ENCODE data around the gene LTBR. TPM values are rescaled to one million over a fixed set of nuclear protein-coding genes. Genes with fewer than 3 reads are reported as not detected.

Gene LTBR
- total RNA-seq, 2 experiments from 2014 or later = 1.5 to 1.6 TPM

DNA sequence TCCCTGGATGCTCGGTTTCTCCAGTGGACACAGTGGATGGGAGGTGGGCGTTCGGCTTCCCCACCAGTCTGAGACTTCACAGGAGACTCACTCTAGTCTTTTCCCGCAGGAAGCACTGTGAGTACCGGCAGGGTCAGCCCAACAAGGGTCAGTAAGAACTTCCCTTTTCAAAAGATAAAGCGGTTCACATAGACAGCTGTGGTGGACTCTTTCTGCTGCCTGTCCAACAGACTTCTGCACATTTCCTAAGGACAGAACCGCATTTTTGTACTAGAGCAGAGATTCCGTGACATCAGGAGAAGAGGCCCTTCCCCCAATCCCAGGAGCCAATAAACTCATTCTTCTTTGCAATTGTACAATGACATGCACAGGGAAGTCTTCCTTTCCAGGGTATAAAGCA is 10.4 kb downstream of the LTBR start:
- ChIA-PET CTCF (no interaction called here), POLR2A (no interaction called here)
- Mint-ChIP-seq H3K27ac (no peak overlapping the region), H3K9me3 (no peaks in the 10 kb centered on the region), H3K4me1 (ENCODE audit: low read depth) (no peaks in the 10 kb centered on the region), H3K4me3 (no peak overlapping the region), H3K27me3 (no peaks in the 10 kb centered on the region), H3K36me3 (ENCODE audit: low read depth) (no peaks in the 10 kb centered on the region)
- DNase-seq = no peak
- no peak for ATAC-seq
- intact Hi-C loops (cut with micrococcal nuclease) = no loop called here
- TF ChIP-seq, protein P1, sequence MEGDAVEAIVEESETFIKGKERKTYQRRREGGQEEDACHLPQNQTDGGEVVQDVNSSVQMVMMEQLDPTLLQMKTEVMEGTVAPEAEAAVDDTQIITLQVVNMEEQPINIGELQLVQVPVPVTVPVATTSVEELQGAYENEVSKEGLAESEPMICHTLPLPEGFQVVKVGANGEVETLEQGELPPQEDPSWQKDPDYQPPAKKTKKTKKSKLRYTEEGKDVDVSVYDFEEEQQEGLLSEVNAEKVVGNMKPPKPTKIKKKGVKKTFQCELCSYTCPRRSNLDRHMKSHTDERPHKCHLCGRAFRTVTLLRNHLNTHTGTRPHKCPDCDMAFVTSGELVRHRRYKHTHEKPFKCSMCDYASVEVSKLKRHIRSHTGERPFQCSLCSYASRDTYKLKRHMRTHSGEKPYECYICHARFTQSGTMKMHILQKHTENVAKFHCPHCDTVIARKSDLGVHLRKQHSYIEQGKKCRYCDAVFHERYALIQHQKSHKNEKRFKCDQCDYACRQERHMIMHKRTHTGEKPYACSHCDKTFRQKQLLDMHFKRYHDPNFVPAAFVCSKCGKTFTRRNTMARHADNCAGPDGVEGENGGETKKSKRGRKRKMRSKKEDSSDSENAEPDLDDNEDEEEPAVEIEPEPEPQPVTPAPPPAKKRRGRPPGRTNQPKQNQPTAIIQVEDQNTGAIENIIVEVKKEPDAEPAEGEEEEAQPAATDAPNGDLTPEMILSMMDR (IDR thresholded peaks at IDR 0.05) = no peak

DNA sequence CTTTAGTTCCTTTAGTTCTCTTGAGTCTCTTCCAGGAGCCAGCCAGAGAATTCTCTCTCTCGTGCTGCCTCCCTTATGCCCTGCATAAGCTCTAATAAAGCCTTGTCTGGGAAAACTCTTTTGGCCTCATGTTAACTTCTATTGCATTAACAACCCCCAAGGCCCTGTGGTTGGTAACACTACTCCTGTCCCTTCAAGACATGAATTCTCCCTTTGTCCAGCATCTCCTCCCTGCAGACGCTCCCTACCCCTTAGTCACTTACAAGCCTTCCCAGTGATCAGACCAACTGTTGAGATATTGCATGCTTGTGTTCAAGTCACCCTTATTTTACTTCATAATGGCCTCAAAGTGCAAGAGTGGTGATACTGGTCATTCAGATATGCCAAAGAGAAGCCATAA is 12.1 kb downstream of the LTBR start:
- TF ChIP-seq, protein P1 (IDR thresholded peaks at IDR 0.05) = no peak
- DNase-seq (no peak), ATAC-seq (no peak)
- H3K4me1 Mint-ChIP-seq (ENCODE audit: low read depth) = no peaks in the 10 kb centered on the region
- CTCF ChIA-PET = no interaction called here
- no peak overlapping the region for H3K4me3 Mint-ChIP-seq
- no peaks in the 10 kb centered on the region for H3K36me3 Mint-ChIP-seq (ENCODE audit: low read depth)
- intact Hi-C loops (cut with micrococcal nuclease) = no loop called here
- no peaks in the 10 kb centered on the region for H3K27me3 Mint-ChIP-seq
- H3K9me3 Mint-ChIP-seq = no peaks in the 10 kb centered on the region
- no peak overlapping the region for H3K27ac Mint-ChIP-seq
- POLR2A ChIA-PET = interaction anchor here (1.1 kb wide), 1 partner anchor 78 kb away, joined by 3 read pairs; no protein-coding TSS in a partner anchor

DNA sequence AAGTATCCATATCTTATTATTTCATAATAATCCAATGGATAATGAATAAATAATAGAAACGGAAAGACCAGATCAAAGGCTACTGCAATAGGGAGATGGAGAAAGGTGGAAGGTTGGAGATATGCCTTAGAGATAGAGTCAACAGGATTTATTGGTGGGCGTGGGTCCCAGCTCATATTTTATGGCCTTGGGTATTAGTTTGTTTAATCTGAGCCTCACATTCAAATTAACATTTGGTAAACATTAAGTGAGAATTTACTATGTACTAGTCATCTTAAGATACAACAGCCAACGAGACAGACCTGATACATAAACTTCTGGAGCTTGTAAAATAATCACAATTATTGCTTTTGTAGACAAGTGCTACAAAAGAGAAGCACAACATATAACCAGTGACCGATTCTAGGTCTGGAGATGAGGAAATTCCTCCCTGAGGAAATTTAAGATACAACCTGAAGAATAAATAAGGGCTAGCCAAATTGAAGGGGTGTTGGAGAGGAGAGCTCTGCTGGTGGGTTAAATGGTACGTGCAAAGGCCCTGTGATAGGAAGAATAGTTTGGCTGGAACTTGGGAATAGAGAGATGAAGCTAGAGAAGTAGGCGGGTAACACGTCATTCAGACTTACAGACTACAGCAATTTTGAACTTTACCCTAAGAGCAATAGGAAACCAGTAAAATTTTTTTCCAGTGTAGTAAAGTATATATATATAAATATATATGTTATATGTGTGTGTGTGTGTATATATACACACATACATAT is 16.1 kb downstream of the LTBR start:
- no peak for DNase-seq
- Mint-ChIP-seq H3K27ac (no peak overlapping the region), H3K9me3 (no peaks in the 10 kb centered on the region), H3K36me3 (ENCODE audit: low read depth) (no peaks in the 10 kb centered on the region), H3K4me3 (no peak overlapping the region), H3K4me1 (ENCODE audit: low read depth) (no peaks in the 10 kb centered on the region), H3K27me3 (no peaks in the 10 kb centered on the region)
- intact Hi-C loops (cut with micrococcal nuclease) = no loop called here
- ChIA-PET CTCF (interaction anchor here (0.8 to 1.3 kb wide), 2 partner anchors 77 to 121 kb away, joined by 3 to 4 read pairs; no protein-coding TSS in a partner anchor), POLR2A (interaction anchor here (0.6 kb wide), 1 partner anchor 23 kb away, joined by 3 read pairs; no protein-coding TSS in a partner anchor)
- TF ChIP-seq, protein P1 (IDR thresholded peaks at IDR 0.05) = no peak
- ATAC-seq = no peak

DNA sequence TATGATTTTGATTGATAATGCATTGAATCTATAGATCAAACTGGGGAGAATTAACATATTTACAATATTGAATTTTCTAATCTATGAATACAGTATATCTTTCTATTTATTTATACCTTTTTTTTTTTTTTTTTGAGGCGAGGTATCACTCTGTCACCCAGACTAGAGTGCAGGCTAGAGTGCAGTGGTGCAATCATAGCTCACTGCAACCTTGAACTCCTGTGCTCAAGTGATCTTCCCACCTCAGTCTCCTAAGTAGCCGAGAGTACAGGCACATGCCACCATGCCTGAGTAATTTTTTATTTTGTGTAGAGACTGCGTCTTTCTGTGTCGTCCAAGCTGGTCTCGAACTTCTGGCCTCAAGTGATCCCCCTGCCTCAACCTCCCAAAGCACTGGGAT is 20.4 kb downstream of the LTBR start:
- Mint-ChIP-seq H3K4me1 (ENCODE audit: low read depth) (no peaks in the 10 kb centered on the region), H3K36me3 (ENCODE audit: low read depth) (no peaks in the 10 kb centered on the region), H3K27ac (no peak overlapping the region), H3K9me3 (no peaks in the 10 kb centered on the region), H3K4me3 (no peak overlapping the region), H3K27me3 (no peaks in the 10 kb centered on the region)
- TF ChIP-seq, protein P1 (IDR thresholded peaks at IDR 0.05) = no peak
- ChIA-PET POLR2A (interaction anchor here (0.6 kb wide), 1 partner anchor 73 kb away, joined by 3 read pairs; no protein-coding TSS in a partner anchor), CTCF (no interaction called here)
- ATAC-seq = no peak
- intact Hi-C loops (cut with micrococcal nuclease) = no loop called here
- DNase-seq = no peak

DNA sequence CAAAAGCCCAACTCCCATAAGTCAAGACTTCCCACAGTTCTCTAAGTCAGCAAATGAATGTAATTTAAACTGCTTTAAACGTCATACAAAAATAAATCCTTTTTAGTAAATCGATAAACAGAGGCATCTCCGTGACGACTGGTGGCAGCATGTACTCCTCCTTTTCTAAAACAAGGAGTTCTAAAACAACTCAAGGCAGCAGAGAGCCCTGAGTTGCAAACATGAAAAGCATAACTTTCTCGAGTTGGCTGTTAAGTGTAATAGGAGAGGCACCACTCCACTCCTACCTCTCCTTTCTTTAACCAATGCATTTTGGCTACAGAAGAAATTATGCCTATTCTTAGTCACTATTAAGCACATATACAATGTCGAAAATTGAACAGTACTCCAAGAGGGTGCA is 22.0 kb downstream of the LTBR start:
- Mint-ChIP-seq H3K9me3 (no peaks in the 10 kb centered on the region), H3K4me1 (ENCODE audit: low read depth) (no peaks in the 10 kb centered on the region), H3K4me3 (no peak overlapping the region), H3K27me3 (no peaks in the 10 kb centered on the region), H3K36me3 (ENCODE audit: low read depth) (no peaks in the 10 kb centered on the region), H3K27ac (no peak overlapping the region)
- no peak for ATAC-seq
- intact Hi-C loops (cut with micrococcal nuclease) = no loop called here
- ChIA-PET CTCF (no interaction called here), POLR2A (no interaction called here)
- TF ChIP-seq, protein P1 (IDR thresholded peaks at IDR 0.05) = no peak
- DNase-seq = no peak

All from activated CD8-positive, alpha-beta T cell treated with anti-CD3 and anti-CD28 coated beads for 36 hours (primary cell).